ENCODE data around the gene CD28.

CD28 gene

DNA sequence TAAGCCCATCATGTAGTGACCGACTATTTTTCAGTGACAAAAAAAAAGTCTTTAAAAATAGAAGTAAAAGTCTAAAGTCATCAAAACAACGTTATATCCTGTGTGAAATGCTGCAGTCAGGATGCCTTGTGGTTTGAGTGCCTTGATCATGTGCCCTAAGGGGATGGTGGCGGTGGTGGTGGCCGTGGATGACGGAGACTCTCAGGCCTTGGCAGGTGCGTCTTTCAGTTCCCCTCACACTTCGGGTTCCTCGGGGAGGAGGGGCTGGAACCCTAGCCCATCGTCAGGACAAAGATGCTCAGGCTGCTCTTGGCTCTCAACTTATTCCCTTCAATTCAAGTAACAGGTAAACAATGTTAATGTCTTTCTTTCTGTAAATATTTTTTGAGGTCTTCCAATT is at the start of gene CD28:
CD28 (plus strand) TSS at position 237 of the 400 bp plus-strand sequence; CDS start at position 295, 58 bp downstream.
- no peak for DNase-seq (ENCODE audit: low read depth)
- H3K4me3 ChIP-seq (ENCODE audit: control insufficient read depth, low read depth, low read length) = no peak within 1 kb of the TSS
- TF ChIP-seq, protein P1, sequence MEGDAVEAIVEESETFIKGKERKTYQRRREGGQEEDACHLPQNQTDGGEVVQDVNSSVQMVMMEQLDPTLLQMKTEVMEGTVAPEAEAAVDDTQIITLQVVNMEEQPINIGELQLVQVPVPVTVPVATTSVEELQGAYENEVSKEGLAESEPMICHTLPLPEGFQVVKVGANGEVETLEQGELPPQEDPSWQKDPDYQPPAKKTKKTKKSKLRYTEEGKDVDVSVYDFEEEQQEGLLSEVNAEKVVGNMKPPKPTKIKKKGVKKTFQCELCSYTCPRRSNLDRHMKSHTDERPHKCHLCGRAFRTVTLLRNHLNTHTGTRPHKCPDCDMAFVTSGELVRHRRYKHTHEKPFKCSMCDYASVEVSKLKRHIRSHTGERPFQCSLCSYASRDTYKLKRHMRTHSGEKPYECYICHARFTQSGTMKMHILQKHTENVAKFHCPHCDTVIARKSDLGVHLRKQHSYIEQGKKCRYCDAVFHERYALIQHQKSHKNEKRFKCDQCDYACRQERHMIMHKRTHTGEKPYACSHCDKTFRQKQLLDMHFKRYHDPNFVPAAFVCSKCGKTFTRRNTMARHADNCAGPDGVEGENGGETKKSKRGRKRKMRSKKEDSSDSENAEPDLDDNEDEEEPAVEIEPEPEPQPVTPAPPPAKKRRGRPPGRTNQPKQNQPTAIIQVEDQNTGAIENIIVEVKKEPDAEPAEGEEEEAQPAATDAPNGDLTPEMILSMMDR (IDR thresholded peaks at IDR 0.05; ENCODE audit: control insufficient read depth, insufficient read depth, low read depth, low read length, missing control alignments) = no peak

DNA sequence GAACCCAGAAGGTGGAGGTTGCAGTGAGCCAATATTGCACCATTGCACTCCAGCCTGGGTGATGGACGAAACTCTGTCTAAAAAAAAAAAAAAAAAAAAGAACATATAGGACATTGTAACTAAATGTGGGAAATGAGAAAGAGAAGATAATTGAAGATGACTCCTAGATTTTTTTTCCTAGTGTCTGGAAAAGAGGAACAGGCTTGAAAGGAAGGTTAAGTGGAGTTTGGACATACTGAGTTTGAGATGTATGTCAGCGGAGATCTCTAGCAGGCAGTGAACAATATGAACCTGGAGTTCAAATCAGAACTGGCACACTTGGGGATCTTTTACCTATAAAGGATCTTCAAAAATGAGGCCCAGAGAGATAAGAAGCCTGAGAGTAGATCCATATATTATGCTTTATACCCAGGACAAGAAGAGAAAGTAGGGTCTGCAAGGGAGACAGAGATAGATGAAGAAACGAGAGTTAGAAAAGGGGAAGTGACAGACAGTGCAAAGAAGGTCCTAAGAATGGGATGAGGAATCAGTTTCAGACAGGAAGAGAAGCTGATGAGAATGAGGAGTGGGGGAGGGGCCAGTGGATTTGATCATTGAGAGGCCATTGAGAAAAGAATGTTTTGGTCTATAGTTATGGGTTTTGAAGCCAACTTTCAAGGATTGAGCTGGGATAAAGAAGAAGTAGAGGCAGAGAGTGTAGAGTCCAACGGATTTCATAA is 46.9 kb upstream of the CD28 start:
- TF ChIP-seq, protein P1 (IDR thresholded peaks at IDR 0.05; ENCODE audit: control insufficient read depth, insufficient read depth, low read depth, low read length, missing control alignments) = no peak
- H3K4me3 ChIP-seq (ENCODE audit: control insufficient read depth, low read depth, low read length) = no peak overlapping the region
- DNase-seq (ENCODE audit: low read depth) = no peak

DNA sequence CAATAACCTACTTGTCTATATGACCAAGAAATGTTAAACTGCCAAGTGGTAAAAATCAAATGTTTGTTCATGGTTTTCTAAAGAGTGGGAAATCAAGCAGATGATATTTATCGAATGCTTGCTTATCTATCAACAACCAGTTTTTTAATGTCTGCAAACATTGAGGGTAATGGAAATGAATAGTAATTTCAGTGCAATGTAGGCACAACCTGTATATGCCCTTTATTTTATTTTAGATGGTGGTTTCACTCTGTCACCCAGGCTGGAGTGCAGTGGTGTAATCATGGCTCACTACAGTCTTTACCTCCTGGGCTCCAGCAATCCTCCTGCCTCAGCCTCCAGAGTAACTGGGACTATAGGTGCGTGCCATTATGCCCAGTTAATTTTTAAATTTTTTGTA is 46.0 kb upstream of the CD28 start:
- H3K4me3 ChIP-seq (ENCODE audit: control insufficient read depth, low read depth, low read length) = no peak overlapping the region
- no peak for DNase-seq (ENCODE audit: low read depth)
- TF ChIP-seq, protein P1 (IDR thresholded peaks at IDR 0.05; ENCODE audit: control insufficient read depth, insufficient read depth, low read depth, low read length, missing control alignments) = no peak

DNA sequence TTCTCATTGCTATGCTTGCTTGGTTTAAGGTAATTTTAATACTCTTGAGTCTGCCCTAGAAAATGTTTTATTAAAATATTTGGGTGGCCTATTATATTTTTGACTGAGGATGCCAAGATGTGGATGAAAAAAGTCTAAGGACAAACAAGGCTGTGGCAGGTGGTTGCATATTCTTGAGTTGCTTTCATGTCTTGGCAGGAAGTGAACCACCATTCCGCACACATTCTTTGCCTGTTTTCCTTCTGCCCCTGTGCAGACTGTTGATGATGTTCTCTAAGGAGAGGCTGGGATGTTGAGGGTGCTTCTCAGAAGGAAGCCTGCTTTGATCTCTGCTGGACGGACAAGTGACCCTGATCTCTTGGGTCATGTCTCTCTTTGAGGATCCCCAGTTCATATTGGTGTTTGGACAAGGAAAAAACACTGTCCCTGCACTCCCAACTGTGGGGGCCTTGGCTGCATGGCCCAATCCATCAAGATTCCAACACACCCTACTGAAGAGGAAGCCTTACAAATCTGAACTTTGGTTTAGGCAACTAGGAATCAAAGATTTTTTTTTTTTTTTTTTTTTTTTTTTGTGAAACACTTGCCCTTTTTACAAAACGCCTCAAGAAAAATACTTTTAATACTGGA is 45.0 kb upstream of the CD28 start:
- no peak for DNase-seq (ENCODE audit: low read depth)
- TF ChIP-seq, protein P1 (IDR thresholded peaks at IDR 0.05; ENCODE audit: control insufficient read depth, insufficient read depth, low read depth, low read length, missing control alignments) = no peak
- H3K4me3 ChIP-seq (ENCODE audit: control insufficient read depth, low read depth, low read length) = no peak overlapping the region

DNA sequence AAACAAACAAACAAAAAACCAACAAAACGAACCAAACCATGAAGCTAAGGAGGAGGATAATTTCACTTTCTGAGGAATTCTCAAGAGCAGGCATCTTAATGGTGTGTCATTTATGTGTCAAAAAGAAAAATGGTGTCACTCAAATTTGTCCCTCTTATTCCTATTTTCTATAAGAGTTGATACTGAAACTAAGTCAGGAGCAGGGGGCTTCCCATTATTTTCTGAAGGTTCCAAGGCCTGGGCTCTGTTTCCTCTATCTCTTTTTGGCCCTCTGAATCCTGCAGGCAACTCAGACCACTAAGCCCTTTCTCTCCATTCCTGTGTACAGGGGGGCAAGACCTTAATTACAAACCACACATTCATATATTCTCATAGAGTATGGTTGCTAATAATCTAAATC is 44.0 kb upstream of the CD28 start:
- DNase-seq (ENCODE audit: low read depth) = no peak
- H3K4me3 ChIP-seq (ENCODE audit: control insufficient read depth, low read depth, low read length) = no peak overlapping the region
- TF ChIP-seq, protein P1 (IDR thresholded peaks at IDR 0.05; ENCODE audit: control insufficient read depth, insufficient read depth, low read depth, low read length, missing control alignments) = no peak

DNA sequence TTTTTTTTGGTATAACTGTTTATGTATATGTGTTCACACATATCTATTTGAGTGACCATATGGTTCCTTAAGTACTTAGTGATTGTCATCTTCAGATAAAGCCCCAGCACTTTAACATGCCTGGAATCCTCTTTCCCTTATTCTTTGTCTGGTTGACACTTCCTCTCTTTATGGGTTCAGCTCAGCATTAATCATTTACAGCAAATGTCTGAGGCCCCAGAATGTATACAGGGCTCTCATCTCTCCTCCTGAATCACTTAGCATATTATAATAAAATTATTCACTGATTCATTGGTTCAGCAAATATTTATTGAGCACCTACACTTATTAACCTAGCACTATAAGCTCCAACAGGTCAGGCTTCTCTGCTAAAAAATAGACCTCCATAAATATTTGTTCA is 43.5 kb upstream of the CD28 start:
- no peak overlapping the region for H3K4me3 ChIP-seq (ENCODE audit: control insufficient read depth, low read depth, low read length)
- TF ChIP-seq, protein P1 (IDR thresholded peaks at IDR 0.05; ENCODE audit: control insufficient read depth, insufficient read depth, low read depth, low read length, missing control alignments) = no peak
- no peak for DNase-seq (ENCODE audit: low read depth)

All from AG09309 (cell line).